Measurements from ENCODE around the gene SERPINF2.
"Not testable (repeated sequence)": the region's sequence is repeated elsewhere in the genome, so short reads cannot be mapped to it uniquely, and the experiment has no call there.

Gene SERPINF2

GRCh38 chr17:1742371-1743087, at the start of gene SERPINF2:
Gene SERPINF2 (plus strand): TSS chr17:1742871. CDS start chr17:1744996, 2,125 bp downstream.
- no peak for DNase-seq

- DNase-seq, result no peak
Measured at GRCh38 chr17:1693339-1693738, 49.3 kb upstream of the SERPINF2 start.

GRCh38 chr17:1695365-1695764, 47.3 kb upstream of the SERPINF2 start:
- no peak for DNase-seq

GRCh38 chr17:1697681-1698080, 45.0 kb upstream of the SERPINF2 start:
- DNase-seq, result no peak

GRCh38 chr17:1699891-1700290, 42.8 kb upstream of the SERPINF2 start:
- not testable (repeated sequence) for DNase-seq

GRCh38 chr17:1703063-1703462, 39.6 kb upstream of the SERPINF2 start:
- no peak for DNase-seq

GRCh38 chr17:1705004-1705403, 37.7 kb upstream of the SERPINF2 start:
- DNase-seq, result no peak

GRCh38 chr17:1707107-1707506, 35.6 kb upstream of the SERPINF2 start:
- peak; percentile 72 for DNase-seq

- not testable (repeated sequence) for DNase-seq
Measured at GRCh38 chr17:1708791-1709346, 33.8 kb upstream of the SERPINF2 start.

GRCh38 chr17:1709403-1709951, 33.2 kb upstream of the SERPINF2 start:
- DNase-seq, result no peak

- DNase-seq, result no peak
Measured at GRCh38 chr17:1709971-1710806, 32.5 kb upstream of the SERPINF2 start, which contains the start of gene TLCD2. Gene TLCD2 (minus strand): TSS chr17:1710377. CDS start chr17:1710242, 135 bp downstream.

GRCh38 chr17:1710807-1711553, 31.7 kb upstream of the SERPINF2 start:
- DNase-seq, result peak; percentile 25

GRCh38 chr17:1711804-1712203, 30.9 kb upstream of the SERPINF2 start:
- DNase-seq, result no peak

GRCh38 chr17:1712271-1712670, 30.4 kb upstream of the SERPINF2 start:
- DNase-seq, result no peak

GRCh38 chr17:1713160-1713877, 29.4 kb upstream of the SERPINF2 start:
- no peak for DNase-seq

- no peak for DNase-seq
Measured at GRCh38 chr17:1713878-1714426, 28.7 kb upstream of the SERPINF2 start.

GRCh38 chr17:1714427-1714979, 28.2 kb upstream of the SERPINF2 start:
- DNase-seq, result no peak

- DNase-seq, result peak; percentile 53
Measured at GRCh38 chr17:1714980-1715802, 27.5 kb upstream of the SERPINF2 start.

- no peak for DNase-seq
Measured at GRCh38 chr17:1715803-1716075, 26.9 kb upstream of the SERPINF2 start.

- DNase-seq, result peak; percentile 100
Measured at GRCh38 chr17:1716076-1716911, 26.4 kb upstream of the SERPINF2 start.
